LoVo (cell line): ENCODE measurements around the gene DPYD.
"Not testable (repeated sequence)": the region's sequence is repeated elsewhere in the genome, so short reads cannot be mapped to it uniquely, and the experiment has no call there.

Experiments
- DNase-seq: peaks from one replicate; pipeline ENCODE4 v3.0.0-alpha.2; 2016; ENCODE audit warnings: low spot score

Gene DPYD

GRCh38 chr1:97364086-97364485, 556.7 kb downstream of the DPYD start:
- no peak for DNase-seq

- DNase-seq = no peak
These were observed 564.5 kb downstream of the DPYD start for GRCh38 chr1:97356309-97356708.

GRCh38 chr1:97352936-97353382, 567.9 kb downstream of the DPYD start:
- no peak for DNase-seq

GRCh38 chr1:97351846-97352245, 569.0 kb downstream of the DPYD start:
- no peak for DNase-seq

GRCh38 chr1:97350662-97351061, 570.2 kb downstream of the DPYD start:
- no peak for DNase-seq

- no peak for DNase-seq
These were observed 570.6 kb downstream of the DPYD start for GRCh38 chr1:97350241-97350640.

- not testable (repeated sequence) for DNase-seq
These were observed 571.0 kb downstream of the DPYD start for GRCh38 chr1:97349794-97350193.

GRCh38 chr1:97348599-97349265, 572.1 kb downstream of the DPYD start:
- no peak for DNase-seq

- no peak for DNase-seq
These were observed 579.9 kb downstream of the DPYD start for GRCh38 chr1:97340951-97341350.

- no peak for DNase-seq
These were observed 582.5 kb downstream of the DPYD start for GRCh38 chr1:97338347-97338746.

GRCh38 chr1:97337250-97338030, 583.4 kb downstream of the DPYD start:
- no peak for DNase-seq

- DNase-seq = no peak
These were observed 586.4 kb downstream of the DPYD start for GRCh38 chr1:97334454-97334853.

GRCh38 chr1:97332716-97333115, 588.1 kb downstream of the DPYD start:
- no peak for DNase-seq

- DNase-seq = no peak
These were observed 589.7 kb downstream of the DPYD start for GRCh38 chr1:97331165-97331564.

- DNase-seq = no peak
These were observed 606.1 kb downstream of the DPYD start for GRCh38 chr1:97314685-97315084.

GRCh38 chr1:97308131-97308530, 612.7 kb downstream of the DPYD start:
- no peak for DNase-seq

GRCh38 chr1:97307568-97307967, 613.3 kb downstream of the DPYD start:
- DNase-seq = no peak

- no peak for DNase-seq
These were observed 613.7 kb downstream of the DPYD start for GRCh38 chr1:97307151-97307550.

- no peak for DNase-seq
These were observed 614.3 kb downstream of the DPYD start for GRCh38 chr1:97306504-97306903.

GRCh38 chr1:97304366-97304765, 616.5 kb downstream of the DPYD start:
- DNase-seq = no peak

GRCh38 chr1:97298966-97299365, 621.9 kb downstream of the DPYD start:
- DNase-seq = no peak

GRCh38 chr1:97297611-97298010, 623.2 kb downstream of the DPYD start:
- DNase-seq = no peak

- DNase-seq = no peak
These were observed 638.9 kb downstream of the DPYD start for GRCh38 chr1:97281962-97282361.
